Neural progenitor cell (in vitro differentiated cells): ENCODE data around the gene MRPL53.

ENCODE experiments used
- EZH2phosphoT487 ChIP-seq: fragments of 200-600 bp; sonication (generic); IDR thresholded peaks from 2 replicates; pipeline ENCODE4 v1.6.1; 2017; ENCODE audit warnings: antibody characterized with exemption
- TF ChIP-seq, protein P1 (sequence below): fragments of 200-600 bp; sonication (generic); IDR thresholded peaks from 2 replicates; pipeline ENCODE4 v1.5.1; 2017; ENCODE audit warnings: antibody characterized with exemption, mild to moderate bottlenecking

DNA sequence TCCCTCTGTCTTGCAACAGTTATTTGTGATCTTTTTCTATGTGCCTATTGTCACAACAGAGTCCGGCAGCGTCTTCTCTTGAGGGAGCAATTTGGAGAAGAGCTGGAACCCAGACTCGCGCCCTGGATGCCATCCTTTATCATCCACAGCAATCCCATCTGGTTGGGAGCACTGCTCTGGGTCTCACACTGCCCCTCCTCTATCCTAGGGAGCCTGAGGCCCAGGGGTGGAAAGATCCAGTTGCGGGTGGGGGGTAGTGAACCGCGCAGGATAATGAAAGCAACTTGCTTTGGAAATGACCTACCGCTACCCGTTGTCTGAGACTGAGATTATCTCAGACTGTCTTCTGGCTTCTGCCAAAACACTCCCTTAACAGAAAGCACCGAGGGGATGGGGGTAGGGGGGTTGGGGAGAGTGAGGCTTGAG is 13.5 kb downstream of the MRPL53 start:
- TF ChIP-seq, protein P1, sequence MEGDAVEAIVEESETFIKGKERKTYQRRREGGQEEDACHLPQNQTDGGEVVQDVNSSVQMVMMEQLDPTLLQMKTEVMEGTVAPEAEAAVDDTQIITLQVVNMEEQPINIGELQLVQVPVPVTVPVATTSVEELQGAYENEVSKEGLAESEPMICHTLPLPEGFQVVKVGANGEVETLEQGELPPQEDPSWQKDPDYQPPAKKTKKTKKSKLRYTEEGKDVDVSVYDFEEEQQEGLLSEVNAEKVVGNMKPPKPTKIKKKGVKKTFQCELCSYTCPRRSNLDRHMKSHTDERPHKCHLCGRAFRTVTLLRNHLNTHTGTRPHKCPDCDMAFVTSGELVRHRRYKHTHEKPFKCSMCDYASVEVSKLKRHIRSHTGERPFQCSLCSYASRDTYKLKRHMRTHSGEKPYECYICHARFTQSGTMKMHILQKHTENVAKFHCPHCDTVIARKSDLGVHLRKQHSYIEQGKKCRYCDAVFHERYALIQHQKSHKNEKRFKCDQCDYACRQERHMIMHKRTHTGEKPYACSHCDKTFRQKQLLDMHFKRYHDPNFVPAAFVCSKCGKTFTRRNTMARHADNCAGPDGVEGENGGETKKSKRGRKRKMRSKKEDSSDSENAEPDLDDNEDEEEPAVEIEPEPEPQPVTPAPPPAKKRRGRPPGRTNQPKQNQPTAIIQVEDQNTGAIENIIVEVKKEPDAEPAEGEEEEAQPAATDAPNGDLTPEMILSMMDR: no peak
- TF ChIP-seq EZH2phosphoT487: no peak
